GM12873 (cell line): ENCODE results near the gene OVCH1.

Experiments
- TF ChIP-seq, protein P1 (sequence below): IDR thresholded peaks from 2 replicates; pipeline ENCODE4 v1.5.1; 2012; ENCODE audit warnings: low read depth, mild to moderate bottlenecking, moderate library complexity, low read length, control low read depth; ENCODE audit not compliant: insufficient read depth; ENCODE audit errors: missing control alignments

Gene OVCH1, protein sequence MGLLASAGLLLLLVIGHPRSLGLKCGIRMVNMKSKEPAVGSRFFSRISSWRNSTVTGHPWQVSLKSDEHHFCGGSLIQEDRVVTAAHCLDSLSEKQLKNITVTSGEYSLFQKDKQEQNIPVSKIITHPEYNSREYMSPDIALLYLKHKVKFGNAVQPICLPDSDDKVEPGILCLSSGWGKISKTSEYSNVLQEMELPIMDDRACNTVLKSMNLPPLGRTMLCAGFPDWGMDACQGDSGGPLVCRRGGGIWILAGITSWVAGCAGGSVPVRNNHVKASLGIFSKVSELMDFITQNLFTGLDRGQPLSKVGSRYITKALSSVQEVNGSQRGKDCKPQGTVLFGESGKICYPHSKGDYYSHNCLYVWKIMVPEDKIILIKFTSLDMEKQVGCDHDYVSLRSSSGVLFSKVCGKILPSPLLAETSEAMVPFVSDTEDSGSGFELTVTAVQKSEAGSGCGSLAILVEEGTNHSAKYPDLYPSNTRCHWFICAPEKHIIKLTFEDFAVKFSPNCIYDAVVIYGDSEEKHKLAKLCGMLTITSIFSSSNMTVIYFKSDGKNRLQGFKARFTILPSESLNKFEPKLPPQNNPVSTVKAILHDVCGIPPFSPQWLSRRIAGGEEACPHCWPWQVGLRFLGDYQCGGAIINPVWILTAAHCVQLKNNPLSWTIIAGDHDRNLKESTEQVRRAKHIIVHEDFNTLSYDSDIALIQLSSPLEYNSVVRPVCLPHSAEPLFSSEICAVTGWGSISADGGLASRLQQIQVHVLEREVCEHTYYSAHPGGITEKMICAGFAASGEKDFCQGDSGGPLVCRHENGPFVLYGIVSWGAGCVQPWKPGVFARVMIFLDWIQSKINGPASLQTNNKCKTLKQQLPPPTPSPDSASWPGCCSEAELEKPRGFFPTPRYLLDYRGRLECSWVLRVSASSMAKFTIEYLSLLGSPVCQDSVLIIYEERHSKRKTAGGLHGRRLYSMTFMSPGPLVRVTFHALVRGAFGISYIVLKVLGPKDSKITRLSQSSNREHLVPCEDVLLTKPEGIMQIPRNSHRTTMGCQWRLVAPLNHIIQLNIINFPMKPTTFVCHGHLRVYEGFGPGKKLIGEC

DNA sequence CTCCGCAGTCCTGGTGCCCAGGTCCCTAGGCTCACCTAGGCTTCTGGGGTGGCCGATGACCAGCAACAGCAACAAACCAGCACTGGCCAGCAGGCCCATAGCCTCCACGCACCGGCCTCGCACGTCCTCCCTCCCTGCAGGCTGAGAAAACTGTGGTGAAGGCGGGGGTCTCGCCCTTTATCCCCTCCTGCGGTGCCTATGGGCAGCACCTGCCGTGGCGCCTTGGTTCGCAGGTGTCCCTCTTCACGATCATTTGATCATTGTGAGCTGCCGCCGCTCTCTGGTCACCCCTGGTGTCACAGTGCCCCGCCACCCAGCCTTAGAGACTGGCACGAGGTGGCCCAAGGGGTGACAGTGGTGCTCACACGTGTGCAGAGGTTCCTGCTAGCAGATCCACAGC lies at the start of gene OVCH1:
Gene OVCH1 (minus strand): TSS at position 99 of the 400 bp plus-strand sequence. CDS start 0 bp downstream, at position 99.
- TF ChIP-seq, protein P1, sequence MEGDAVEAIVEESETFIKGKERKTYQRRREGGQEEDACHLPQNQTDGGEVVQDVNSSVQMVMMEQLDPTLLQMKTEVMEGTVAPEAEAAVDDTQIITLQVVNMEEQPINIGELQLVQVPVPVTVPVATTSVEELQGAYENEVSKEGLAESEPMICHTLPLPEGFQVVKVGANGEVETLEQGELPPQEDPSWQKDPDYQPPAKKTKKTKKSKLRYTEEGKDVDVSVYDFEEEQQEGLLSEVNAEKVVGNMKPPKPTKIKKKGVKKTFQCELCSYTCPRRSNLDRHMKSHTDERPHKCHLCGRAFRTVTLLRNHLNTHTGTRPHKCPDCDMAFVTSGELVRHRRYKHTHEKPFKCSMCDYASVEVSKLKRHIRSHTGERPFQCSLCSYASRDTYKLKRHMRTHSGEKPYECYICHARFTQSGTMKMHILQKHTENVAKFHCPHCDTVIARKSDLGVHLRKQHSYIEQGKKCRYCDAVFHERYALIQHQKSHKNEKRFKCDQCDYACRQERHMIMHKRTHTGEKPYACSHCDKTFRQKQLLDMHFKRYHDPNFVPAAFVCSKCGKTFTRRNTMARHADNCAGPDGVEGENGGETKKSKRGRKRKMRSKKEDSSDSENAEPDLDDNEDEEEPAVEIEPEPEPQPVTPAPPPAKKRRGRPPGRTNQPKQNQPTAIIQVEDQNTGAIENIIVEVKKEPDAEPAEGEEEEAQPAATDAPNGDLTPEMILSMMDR = no peak

DNA sequence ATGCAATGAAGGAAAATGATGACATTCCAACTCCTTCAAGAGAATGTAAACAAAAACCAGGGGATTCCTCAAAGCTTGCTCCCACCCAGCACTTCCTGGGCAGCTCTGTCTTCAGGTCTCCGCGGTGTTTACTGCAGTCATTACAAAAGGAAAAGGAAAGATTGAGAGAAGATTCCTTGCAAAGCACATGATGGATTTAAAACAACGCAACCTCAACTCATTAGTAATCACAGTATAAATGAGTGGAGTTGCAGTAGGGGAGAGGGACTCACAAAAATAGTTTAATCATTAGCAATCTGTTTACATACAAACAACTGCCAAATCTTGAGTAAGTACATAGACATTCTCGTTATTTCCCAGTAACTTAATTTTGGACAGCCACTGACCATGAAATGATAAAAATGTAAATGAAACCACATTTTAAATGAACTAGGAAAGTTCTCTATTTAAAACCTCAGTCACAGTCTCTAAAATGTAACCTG lies 49.7 kb upstream of the OVCH1 start:
- TF ChIP-seq, protein P1 = no peak

DNA sequence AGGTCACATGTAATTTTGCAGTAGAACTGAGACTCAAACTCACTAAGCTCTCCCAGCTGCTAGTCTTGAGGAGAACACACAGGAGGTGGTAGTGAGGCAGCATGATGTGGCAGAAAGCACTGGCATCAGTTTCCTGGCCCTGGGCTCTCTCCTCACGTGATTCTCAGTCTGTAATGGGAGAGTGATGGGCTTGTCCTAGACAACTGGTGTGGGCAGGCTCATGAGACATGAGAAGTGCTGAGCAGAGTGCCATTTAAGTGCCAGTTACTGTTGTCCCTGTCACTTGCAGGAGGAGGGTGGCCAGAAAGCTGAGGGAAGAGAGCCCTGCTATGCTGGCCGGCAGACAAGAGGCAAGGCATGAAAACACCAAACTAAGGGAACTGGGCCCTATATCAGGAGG lies 48.5 kb upstream of the OVCH1 start:
- TF ChIP-seq, protein P1 = no peak

DNA sequence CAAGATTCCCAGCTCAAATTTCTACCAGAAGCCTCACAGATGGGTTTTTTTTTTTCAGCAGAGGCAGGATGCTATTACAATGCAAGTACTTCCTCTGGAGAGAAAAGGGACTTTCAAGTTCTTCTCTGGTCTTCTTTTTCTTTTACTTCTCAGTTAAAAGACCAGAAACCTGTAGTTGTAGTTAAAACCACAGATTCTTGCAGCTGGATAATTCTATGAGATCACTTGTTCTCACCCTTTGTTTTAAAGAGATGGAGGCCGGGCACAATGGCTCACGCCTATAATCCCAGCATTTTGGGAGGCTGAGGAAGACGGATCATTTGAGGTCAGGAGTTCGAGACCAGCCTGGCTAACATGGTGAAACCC lies 47.6 kb upstream of the OVCH1 start:
- TF ChIP-seq, protein P1 = no peak

DNA sequence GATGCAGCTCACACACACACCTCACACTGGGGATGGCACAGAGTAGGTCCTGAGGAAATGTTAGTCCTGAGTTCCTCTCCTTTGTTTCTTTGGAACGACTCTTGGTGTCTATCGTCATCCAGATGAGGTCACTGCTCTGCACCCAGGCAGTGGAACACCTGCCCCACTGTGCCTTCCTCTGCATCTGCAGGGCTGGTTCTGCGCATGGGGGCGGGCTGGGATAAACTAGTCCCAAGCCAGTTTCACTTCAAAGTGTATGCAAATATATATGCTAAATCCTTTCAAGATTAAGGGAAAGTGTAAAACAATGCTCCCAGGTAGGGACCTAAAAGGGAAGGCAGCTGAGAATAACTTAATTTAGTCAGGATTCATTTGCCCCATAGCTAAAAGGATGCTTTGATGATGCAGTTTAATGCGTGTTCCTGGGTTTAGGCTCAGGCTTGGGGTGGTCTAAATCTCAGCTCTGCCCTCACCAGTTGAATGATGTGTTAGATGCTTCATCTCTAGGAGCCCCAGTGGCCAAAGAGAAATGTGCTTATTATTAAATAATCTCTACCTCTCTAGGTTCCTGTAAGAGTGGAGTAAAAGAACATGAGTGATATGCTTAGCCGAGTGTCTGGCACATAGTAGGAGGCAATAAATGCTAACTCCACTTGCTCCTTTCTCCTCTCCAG lies 47.1 kb upstream of the OVCH1 start:
- TF ChIP-seq, protein P1 = no peak

DNA sequence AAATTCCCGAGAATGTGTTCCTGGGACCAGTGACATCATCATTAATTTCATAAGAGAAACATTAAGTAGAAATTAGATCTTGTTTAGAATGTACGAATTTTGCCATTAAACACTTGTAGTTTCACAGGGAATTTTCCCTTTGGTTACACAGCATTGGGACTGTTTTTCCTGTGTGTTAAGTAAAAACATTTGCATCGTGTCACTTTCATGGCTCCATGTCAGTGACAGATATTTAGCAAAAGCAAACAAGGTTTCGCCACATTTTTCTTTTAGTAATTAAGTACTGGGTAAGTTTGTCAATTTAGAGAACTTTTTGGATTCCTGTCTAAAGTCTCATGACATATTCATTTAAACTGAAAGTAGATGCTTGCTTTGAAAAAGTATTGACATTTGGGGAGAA lies 45.5 kb upstream of the OVCH1 start:
- TF ChIP-seq, protein P1 = no peak
